ENCODE data around the gene KRT38.
"Not testable (repeated sequence)": the region's sequence is repeated elsewhere in the genome, so short reads cannot be mapped to it uniquely, and the experiment has no call there.

Gene KRT38

GRCh38 chr17:41457676-41458075, 16.9 kb upstream of the KRT38 start:
- no peak for DNase-seq

GRCh38 chr17:41456204-41456603, 15.4 kb upstream of the KRT38 start:
- no peak for DNase-seq

- DNase-seq: no peak
Observed at GRCh38 chr17:41455236-41455635, 14.5 kb upstream of the KRT38 start.

- DNase-seq: no peak
Observed at GRCh38 chr17:41453066-41453465, 12.3 kb upstream of the KRT38 start.

GRCh38 chr17:41452281-41452680, 11.5 kb upstream of the KRT38 start:
- DNase-seq: no peak

GRCh38 chr17:41451154-41451728, 10.5 kb upstream of the KRT38 start:
- no peak for DNase-seq

- DNase-seq: no peak
Observed at GRCh38 chr17:41449008-41449407, 8.2 kb upstream of the KRT38 start.

- DNase-seq: no peak
Observed at GRCh38 chr17:41448506-41448905, 7.7 kb upstream of the KRT38 start.

GRCh38 chr17:41446806-41447205, 6.0 kb upstream of the KRT38 start:
- DNase-seq: no peak

GRCh38 chr17:41444640-41445039, 3.9 kb upstream of the KRT38 start:
- no peak for DNase-seq

- no peak for DNase-seq
Observed at GRCh38 chr17:41444186-41444585, 3.4 kb upstream of the KRT38 start.

- no peak for DNase-seq
Observed at GRCh38 chr17:41442739-41443138, 2.0 kb upstream of the KRT38 start.

GRCh38 chr17:41439375-41439774, 1.4 kb downstream of the KRT38 start:
- no peak for DNase-seq

- DNase-seq: no peak
Observed at GRCh38 chr17:41437769-41438168, 3.0 kb downstream of the KRT38 start.

GRCh38 chr17:41437254-41437653, 3.5 kb downstream of the KRT38 start:
- DNase-seq: no peak

GRCh38 chr17:41434415-41434814, 6.4 kb downstream of the KRT38 start:
- DNase-seq: no peak

GRCh38 chr17:41434005-41434404, 6.8 kb downstream of the KRT38 start:
- peak; percentile 40 for DNase-seq

GRCh38 chr17:41433586-41433985, 7.2 kb downstream of the KRT38 start:
- no peak for DNase-seq

- DNase-seq: not testable (repeated sequence)
Observed at GRCh38 chr17:41430376-41430775, 10.4 kb downstream of the KRT38 start.

- no peak for DNase-seq
Observed at GRCh38 chr17:41429667-41430066, 11.1 kb downstream of the KRT38 start.

GRCh38 chr17:41428591-41429291, 12.0 kb downstream of the KRT38 start:
- DNase-seq: no peak

GRCh38 chr17:41424111-41424635, 16.6 kb downstream of the KRT38 start, which contains the start of gene KRT37:
KRT37 (minus strand) TSS chr17:41424585; CDS start chr17:41424523, 62 bp downstream.
- no peak for DNase-seq

- DNase-seq: not testable (repeated sequence)
Observed at GRCh38 chr17:41422586-41422985, 18.2 kb downstream of the KRT38 start.

GRCh38 chr17:41421617-41422016, 19.2 kb downstream of the KRT38 start:
- DNase-seq: no peak

- DNase-seq: no peak
Observed at GRCh38 chr17:41421116-41421515, 19.7 kb downstream of the KRT38 start.
